HG03575 (cell line): ENCODE data around the gene AMOTL1.
"Not testable (repeated sequence)": the region's sequence is repeated elsewhere in the genome, so short reads cannot be mapped to it uniquely, and the experiment has no call there.

Experiments
- ATAC-seq: cut with Tn5 transposase; IDR thresholded peaks from one replicate; pipeline ENCODE4 v1.9.1; 2021; ENCODE audit not compliant: unreplicated experiment, insufficient number of reproducible peaks, low FRiP score; ENCODE audit errors: extremely low read depth

Gene AMOTL1

DNA sequence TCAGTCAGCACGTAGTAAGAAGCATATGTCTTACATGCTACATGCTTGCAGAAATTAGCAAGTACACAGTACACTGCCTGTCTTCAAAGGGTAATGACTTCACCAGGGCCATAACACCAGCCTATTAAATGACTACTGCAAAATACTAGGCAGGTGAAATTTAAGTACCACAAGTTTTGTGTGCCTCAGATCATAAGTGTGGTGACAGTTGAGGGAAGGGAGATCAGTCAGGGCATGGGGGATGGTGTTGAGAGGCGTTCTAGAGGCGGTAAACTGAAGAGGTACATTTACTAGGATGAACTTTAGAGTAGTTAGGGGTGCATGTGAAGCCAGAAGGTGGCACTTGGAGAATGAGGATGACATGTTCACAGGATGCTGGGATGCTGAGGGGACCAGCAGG is 22.0 kb downstream of the AMOTL1 start:
- ATAC-seq: no peak

DNA sequence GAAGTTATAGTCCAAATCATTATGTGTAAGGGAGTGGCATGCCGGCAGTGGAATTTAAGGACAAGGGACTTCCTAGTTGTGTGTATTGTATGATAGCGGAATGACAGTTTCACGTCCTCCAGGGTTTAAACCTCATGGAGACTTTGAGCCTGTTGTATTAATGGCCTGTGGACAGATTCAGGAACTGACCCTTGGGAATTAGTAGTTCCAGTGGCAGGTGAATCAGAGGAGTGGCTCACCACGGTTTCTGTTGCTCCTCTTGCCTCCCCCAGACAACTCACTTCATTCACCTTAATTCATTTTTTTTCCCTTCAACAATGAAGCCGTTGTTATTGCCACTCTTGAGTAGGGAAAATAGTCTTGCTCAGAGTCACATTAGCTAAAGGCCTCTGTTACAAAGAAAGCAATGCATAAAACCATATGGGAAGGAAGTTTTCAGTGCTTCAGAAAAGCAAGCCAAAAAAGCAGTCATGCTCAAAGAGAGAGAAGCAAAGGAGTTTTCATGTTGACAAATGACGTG is 22.6 kb downstream of the AMOTL1 start:
- no peak for ATAC-seq

DNA sequence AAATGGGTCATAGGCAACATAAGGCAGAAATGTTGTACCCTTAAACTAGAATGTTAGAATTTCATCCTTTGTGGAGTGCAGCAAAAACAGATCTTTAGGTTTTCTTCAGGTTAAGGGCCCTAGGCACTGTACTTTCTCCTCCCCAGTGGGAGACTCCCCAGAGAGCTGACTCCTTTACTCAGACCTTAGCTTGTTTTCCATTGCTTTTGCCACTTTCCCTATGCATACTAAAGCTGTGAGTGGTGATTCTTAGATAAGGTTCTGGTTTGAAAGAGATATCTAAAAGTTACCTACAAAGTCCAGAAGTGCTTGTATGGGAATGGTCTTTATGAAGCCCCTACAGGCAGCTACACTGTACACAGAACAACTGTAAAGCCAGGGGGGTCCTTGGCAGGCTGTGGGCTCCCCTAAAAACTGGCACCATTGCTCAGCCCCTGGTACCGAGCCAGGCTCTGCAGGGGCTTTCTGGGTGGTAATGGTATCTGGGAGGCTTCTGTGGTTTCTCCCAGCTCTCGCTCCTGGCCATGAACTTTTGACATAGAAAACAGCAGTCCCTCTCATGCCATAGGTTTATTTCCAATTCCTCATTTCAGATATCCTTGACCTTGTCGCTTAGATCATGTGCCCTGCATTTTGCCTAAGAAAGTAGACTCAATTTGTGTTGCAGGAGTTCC is 23.2 kb downstream of the AMOTL1 start:
- ATAC-seq: no peak

DNA sequence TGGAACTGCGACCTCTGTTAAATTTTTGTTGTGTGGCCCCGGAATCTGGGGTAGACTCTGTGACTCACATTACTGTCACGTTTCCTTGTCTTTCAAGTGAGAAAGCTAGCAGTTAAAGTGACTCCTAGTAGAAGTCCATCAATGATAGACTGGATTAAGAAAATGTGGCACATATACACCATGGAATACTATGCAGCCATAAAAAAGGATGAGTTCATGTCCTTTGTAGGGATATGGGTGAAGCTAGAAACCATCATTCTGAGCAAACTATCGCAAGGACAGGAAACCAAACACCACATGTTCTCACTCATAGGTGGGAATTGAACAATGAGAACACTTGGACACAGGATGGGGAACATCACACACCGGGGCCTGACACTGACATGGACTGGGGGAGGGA is 23.8 kb downstream of the AMOTL1 start:
- not testable (repeated sequence) for ATAC-seq

- no peak for ATAC-seq
Measured at GRCh38 chr11:94792451-94792850, 24.3 kb downstream of the AMOTL1 start.

GRCh38 chr11:94793002-94793401 is 24.8 kb downstream of the AMOTL1 start:
- no peak for ATAC-seq

- ATAC-seq: no peak
Measured at GRCh38 chr11:94793822-94794221, 25.7 kb downstream of the AMOTL1 start.

- ATAC-seq: no peak
Measured at GRCh38 chr11:94794287-94795168, 26.4 kb downstream of the AMOTL1 start.

DNA sequence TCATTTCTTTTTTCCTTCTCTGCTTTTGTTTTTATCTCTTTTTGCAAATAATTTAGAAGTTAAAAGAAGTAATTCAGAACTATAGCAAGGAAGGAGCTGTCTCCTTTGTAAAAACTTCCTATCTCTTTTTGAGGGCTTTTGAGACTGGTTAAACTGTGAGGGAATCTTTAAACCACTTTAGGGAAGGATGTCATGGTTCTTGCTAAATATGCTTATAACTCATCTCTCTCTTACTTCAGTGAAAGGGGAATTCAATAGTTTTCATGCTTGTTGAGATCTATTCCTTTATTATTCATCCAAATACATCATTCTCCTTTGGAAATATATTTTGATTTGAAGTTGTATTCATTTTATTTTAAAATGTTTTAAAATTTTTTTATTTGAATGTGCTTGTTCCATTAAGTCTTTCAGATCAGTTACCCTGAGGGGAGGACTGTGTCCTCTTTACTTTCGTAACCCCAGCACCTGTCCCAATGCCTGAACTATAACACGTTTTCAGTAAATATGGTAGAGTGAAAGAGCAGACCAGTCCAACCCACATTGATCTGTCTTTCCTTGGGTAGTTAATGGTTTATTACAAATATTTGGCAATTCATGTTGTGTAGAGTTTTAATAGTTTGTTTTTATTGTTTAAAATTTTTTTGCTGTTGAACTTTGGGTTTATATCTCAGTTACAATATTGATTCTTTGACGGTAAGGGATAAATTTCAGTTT is 27.5 kb downstream of the AMOTL1 start:
- ATAC-seq: no peak

- ATAC-seq: no peak
Measured at GRCh38 chr11:94796190-94796580, 28.0 kb downstream of the AMOTL1 start.

GRCh38 chr11:94796863-94797262 is 28.7 kb downstream of the AMOTL1 start:
- no peak for ATAC-seq

DNA sequence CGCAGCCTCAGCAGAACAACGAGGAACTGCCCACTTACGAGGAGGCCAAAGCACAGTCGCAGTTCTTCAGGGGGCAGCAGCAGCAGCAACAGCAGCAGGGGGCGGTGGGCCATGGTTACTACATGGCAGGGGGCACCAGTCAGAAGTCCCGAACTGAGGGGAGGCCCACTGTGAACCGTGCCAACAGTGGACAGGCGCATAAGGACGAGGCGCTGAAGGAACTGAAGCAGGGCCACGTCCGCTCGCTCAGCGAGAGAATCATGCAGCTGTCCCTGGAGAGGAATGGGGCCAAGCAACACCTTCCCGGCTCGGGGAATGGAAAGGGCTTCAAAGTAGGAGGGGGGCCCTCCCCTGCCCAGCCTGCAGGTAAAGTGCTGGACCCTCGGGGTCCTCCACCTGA is 31.6 kb downstream of the AMOTL1 start:
- ATAC-seq: no peak

DNA sequence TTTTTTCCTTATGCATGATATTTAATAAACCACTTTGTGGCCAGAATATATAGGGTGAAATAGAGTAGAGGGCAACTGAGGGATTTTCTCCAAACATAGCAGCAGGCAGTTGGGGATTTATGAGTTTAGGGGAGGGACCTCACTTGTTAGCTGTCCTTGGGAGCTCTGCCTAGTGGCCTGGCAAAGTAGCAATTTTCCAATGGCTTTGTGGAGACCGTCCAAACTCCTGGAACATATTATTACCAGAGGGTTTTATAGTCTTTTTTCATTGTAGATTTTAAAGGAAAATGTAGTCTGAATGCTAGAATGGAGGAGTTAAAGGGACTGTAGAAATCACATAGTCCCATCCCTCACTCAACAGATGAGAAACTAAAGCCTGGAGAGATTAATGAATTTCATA is 32.3 kb downstream of the AMOTL1 start:
- no peak for ATAC-seq

- ATAC-seq: no peak
Measured at GRCh38 chr11:94801866-94802460, 33.8 kb downstream of the AMOTL1 start.

GRCh38 chr11:94802501-94802900 is 34.3 kb downstream of the AMOTL1 start:
- no peak for ATAC-seq

GRCh38 chr11:94803491-94803890 is 35.3 kb downstream of the AMOTL1 start:
- ATAC-seq: no peak

GRCh38 chr11:94804874-94805273 is 36.7 kb downstream of the AMOTL1 start:
- no peak for ATAC-seq

- ATAC-seq: no peak
Measured at GRCh38 chr11:94806014-94806413, 37.9 kb downstream of the AMOTL1 start.

GRCh38 chr11:94806419-94806818 is 38.3 kb downstream of the AMOTL1 start:
- no peak for ATAC-seq
